ENCODE data around the gene TOX4. TPM values are rescaled to one million over a fixed set of nuclear protein-coding genes. Genes with fewer than 3 reads are reported as not detected.

TOX4 gene
- total RNA-seq (2021; fragmentation: NEBNext Ultra II Directional; extraction: Animal tissue kit (Norgen Biotek cat#: 25700)), result 10 to 100 TPM; 79.8 to 96.3 (median 88.5) TPM
- long read RNA-seq, full-length matches to known transcripts, result 26 of 51 reads
- long read RNA-seq, partial matches to known transcripts, result 18 of 51 reads
- long read RNA-seq, other reads (novel, unspliced or antisense), result 7 of 51 reads

DNA sequence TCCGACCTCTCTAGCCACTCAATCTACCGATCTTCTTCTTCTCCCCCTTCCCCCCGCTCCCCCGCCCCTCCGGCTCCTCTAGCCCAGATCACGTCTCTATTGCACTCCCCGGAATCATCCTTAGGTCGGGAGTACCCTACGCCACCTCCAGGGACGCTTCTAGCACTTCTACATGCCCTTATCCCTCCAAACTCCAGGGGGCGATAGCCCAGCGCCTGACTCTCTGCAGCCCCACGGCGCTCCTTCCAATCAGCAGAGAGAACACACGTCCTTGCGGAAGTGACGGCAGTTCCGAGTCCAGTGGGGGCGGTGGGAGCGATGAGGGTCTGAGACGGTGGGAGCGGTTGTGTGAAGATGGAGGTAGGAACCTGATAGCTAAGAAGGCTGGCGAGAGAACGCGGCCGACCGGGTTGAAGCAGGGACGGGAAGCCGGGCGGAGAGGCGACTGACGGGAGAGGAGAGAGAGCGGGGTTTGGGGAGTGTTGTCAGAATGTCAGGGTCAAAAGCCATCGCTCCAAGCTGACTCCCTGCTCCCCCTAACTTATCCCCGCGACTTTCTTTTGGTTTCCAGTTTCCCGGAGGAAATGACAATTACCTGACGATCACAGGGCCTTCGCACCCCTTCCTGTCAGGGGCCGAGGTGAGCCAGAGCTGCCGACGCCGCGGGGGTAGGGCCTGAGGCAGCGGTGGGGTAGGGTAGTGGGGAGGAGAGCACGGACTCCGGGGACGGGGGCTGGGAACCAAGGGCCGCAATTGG is at the start of gene TOX4, which contains the start of gene RAB2B:
Gene TOX4, plus strand, starts transcription at position 271 of the 757 bp plus-strand sequence. Its CDS starts 84 bp downstream, at position 355.
Gene RAB2B, minus strand, starts transcription at position 35 of the 757 bp plus-strand sequence. CDS start 87 bp downstream, outside the sequence.
- peak; percentile 98 for DNase-seq
- Mint-ChIP-seq H3K9me3 (no peaks in the 10 kb centered on the region), H3K4me3 (peak within 1 kb of the TSS; percentile 96), H3K27me3 (ENCODE audit: insufficient read depth) (no peaks in the 10 kb centered on the region; the same call in 1 of the 2 replicates), H3K27ac (peak within 1 kb of the TSS; percentile 97), H3K36me3 (ENCODE audit: low read depth) (peaks cover 17% of the 10 kb centered on the region), H3K4me1 (ENCODE audit: low read depth) (peaks cover 13% of the 10 kb centered on the region)
- TF ChIP-seq, protein P1, sequence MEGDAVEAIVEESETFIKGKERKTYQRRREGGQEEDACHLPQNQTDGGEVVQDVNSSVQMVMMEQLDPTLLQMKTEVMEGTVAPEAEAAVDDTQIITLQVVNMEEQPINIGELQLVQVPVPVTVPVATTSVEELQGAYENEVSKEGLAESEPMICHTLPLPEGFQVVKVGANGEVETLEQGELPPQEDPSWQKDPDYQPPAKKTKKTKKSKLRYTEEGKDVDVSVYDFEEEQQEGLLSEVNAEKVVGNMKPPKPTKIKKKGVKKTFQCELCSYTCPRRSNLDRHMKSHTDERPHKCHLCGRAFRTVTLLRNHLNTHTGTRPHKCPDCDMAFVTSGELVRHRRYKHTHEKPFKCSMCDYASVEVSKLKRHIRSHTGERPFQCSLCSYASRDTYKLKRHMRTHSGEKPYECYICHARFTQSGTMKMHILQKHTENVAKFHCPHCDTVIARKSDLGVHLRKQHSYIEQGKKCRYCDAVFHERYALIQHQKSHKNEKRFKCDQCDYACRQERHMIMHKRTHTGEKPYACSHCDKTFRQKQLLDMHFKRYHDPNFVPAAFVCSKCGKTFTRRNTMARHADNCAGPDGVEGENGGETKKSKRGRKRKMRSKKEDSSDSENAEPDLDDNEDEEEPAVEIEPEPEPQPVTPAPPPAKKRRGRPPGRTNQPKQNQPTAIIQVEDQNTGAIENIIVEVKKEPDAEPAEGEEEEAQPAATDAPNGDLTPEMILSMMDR (IDR thresholded peaks at IDR 0.05), result peak; percentile 93

DNA sequence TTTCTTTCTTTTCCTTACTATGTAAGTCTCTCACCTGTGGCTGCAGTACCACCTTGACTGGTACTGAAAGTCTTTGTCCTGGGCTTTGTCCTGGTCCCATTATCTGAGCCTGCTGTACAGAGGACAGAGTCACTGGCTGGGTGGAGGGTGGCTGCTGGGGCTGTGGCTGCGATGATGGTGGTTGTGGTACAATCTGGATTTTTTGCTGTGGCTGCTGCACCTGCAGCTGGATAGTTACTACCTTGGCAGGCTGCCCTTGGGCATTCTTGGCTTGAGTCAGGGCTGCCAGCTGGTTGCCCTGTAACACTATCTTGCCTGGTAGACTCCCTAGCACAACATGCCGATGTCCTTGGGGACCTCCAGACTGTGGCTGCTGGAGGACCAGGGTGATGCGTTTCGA is 48.1 kb upstream of the TOX4 start:
- Mint-ChIP-seq H3K27ac (no peak overlapping the region; the same call in 1 of the 2 replicates), H3K4me3 (no peak overlapping the region), H3K4me1 (ENCODE audit: low read depth) (peaks cover 6% of the 10 kb centered on the region; the same call in 1 of the 2 replicates), H3K27me3 (ENCODE audit: insufficient read depth) (peaks cover 2% of the 10 kb centered on the region; the same call in 1 of the 2 replicates), H3K36me3 (ENCODE audit: low read depth) (peaks cover 48% of the 10 kb centered on the region), H3K9me3 (no peaks in the 10 kb centered on the region)
- DNase-seq, result no peak
- TF ChIP-seq, protein P1 (IDR thresholded peaks at IDR 0.05), result no peak

DNA sequence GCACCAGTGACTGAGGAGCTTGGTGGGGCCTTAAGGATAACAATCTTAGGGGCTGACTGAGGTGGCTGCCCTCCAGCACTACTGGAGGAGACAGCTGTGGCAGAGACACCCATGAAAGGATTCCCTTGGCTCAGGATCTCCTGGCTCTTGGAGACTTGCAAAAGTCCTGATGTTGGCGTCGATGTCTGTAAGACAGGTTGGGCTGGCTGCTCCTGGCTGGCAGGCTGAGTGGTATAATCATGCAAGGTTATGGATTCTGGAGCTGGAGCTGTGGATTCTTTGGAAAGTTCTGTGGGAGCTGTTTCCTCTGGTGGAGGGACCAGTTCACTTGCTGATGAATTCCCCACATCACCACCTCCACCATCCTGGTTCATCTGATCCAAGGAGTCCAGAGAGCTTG is 45.9 kb upstream of the TOX4 start:
- Mint-ChIP-seq H3K9me3 (no peaks in the 10 kb centered on the region), H3K27ac (no peak overlapping the region), H3K4me1 (ENCODE audit: low read depth) (peaks cover 27% of the 10 kb centered on the region), H3K27me3 (ENCODE audit: insufficient read depth) (peaks cover 2% of the 10 kb centered on the region; the same call in 1 of the 2 replicates), H3K4me3 (no peak overlapping the region), H3K36me3 (ENCODE audit: low read depth) (peaks cover 57% of the 10 kb centered on the region)
- TF ChIP-seq, protein P1 (IDR thresholded peaks at IDR 0.05), result no peak
- DNase-seq, result no peak

DNA sequence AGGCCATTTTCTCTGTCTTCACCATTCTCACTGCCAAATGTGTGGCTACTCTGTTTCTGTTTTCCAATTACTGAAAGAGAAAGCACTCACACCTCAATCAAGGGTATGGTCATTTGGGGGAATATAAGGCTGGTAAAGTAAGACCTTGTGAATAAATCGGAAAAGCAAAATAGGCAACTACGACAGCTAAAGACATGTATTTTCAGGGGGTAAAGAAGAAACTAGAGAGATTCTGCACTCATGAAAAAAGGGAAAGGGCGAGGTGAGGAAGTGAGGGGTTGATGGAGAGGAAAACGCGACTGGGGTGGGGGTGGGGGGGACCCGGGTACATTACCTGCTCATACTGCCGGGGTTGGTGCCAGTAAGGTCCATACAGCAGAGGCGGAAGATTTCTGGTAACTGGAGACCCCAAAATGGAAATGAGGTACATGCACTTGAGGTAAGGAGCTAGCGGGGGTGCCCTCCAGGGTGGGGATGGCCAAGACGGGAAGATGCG is 40.4 kb upstream of the TOX4 start:
- H3K4me3 Mint-ChIP-seq, result peak overlapping the region; percentile 93
- no peaks in the 10 kb centered on the region for H3K9me3 Mint-ChIP-seq
- TF ChIP-seq, protein P1 (IDR thresholded peaks at IDR 0.05), result no peak
- peak overlapping the region; percentile 90 for H3K27ac Mint-ChIP-seq
- peaks cover 2% of the 10 kb centered on the region; the same call in 1 of the 2 replicates for H3K27me3 Mint-ChIP-seq (ENCODE audit: insufficient read depth)
- DNase-seq, result no peak
- H3K36me3 Mint-ChIP-seq (ENCODE audit: low read depth), result peaks cover 27% of the 10 kb centered on the region
- H3K4me1 Mint-ChIP-seq (ENCODE audit: low read depth), result peaks cover 38% of the 10 kb centered on the region

DNA sequence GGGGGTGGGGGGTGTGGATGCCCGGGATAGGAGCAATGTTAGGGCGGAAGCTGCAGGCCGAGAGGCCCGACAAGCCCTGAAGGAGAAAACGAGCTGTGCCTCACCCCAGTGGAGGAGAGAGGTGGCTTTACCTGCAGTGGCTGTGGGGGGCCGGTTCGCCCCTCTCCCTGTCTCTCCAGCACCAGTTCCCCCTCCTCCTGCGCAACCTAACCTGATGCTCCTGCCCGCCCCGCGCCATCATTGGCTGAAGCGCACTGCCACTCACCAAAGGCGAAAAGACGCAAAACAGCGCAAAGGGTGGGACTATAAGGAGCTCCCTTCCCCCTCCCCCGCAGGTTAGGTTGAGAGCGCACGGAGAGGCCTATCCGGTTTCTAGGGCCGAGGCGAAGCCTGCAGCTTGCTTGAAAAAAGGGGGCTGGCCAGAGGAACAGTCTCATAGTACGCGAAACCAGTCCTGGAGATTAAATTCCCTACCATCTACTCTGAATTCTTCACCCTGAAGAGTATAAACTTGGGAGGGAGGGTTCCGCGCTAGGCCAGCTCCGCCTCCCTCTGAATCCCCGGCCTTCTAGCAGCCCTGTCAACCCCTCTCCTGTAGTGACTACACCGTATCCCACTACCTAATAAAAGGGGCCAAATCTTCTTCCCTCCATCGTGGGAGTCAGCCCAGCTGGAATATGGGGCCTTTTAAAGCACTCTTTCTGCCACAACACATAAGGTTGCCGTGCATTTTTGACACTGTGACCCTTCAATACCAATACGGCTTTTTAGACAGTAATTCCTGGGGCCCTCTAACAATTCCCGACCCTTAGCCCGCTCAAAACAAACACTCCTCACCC is 39.7 kb upstream of the TOX4 start:
- H3K27me3 Mint-ChIP-seq (ENCODE audit: insufficient read depth), result peaks cover 2% of the 10 kb centered on the region; the same call in 1 of the 2 replicates
- TF ChIP-seq, protein P1 (IDR thresholded peaks at IDR 0.05), result no peak
- H3K9me3 Mint-ChIP-seq, result no peaks in the 10 kb centered on the region
- H3K4me1 Mint-ChIP-seq (ENCODE audit: low read depth), result peaks cover 38% of the 10 kb centered on the region
- H3K36me3 Mint-ChIP-seq (ENCODE audit: low read depth), result peaks cover 25% of the 10 kb centered on the region; the same call in 1 of the 2 replicates
- H3K27ac Mint-ChIP-seq, result peak overlapping the region; percentile 90
- H3K4me3 Mint-ChIP-seq, result peak overlapping the region; percentile 93
- peak; percentile 99 for DNase-seq

Data from HFFc6 (cell line).